Trophoblast cell (in vitro differentiated cells and primary cell): ENCODE results near the gene SEMA5A.
A peak's percentile ranks its signal among the peaks of the same experiment; 100 is the strongest.

Source experiments
- DNase-seq, 2 donors: peaks; one replicate each; pipeline ENCODE4 v3.0.0-alpha.2; 2016
- H2AFZ ChIP-seq: 2 replicates; pipeline ENCODE4 v1.6.1; 2013; ENCODE audit warnings: low read length, moderate library complexity, mild to moderate bottlenecking; ENCODE audit not compliant: insufficient read depth, poor library complexity
- H2AK5ac ChIP-seq: 2 replicates; pipeline ENCODE4 v1.6.1; 2013; ENCODE audit warnings: mild to moderate bottlenecking, low read length
- H2BK120ac ChIP-seq: 2 replicates; pipeline ENCODE4 v1.6.1; 2013; ENCODE audit warnings: low read length, mild to moderate bottlenecking, moderate library complexity; ENCODE audit not compliant: insufficient read depth, poor library complexity
- H2BK12ac ChIP-seq: 2 replicates; pipeline ENCODE4 v1.6.1; 2013; ENCODE audit warnings: mild to moderate bottlenecking, low read length, moderate library complexity
- H2BK5ac ChIP-seq: 2 replicates; pipeline ENCODE4 v1.6.1; 2013; ENCODE audit warnings: low read length, low read depth, moderate library complexity, mild to moderate bottlenecking; ENCODE audit not compliant: poor library complexity
- H3K14ac ChIP-seq: 2 replicates; pipeline ENCODE4 v1.6.1; 2013; ENCODE audit warnings: mild to moderate bottlenecking, low read length
- H3K18ac ChIP-seq: 2 replicates; pipeline ENCODE4 v1.6.1; 2013; ENCODE audit warnings: mild to moderate bottlenecking, low read length
- H3K23ac ChIP-seq: 2 replicates; pipeline ENCODE4 v1.6.1; 2013; ENCODE audit warnings: low read length
- H3K27ac ChIP-seq: 2 replicates; pipeline ENCODE4 v1.5.1; 2013; ENCODE audit warnings: low read depth, mild to moderate bottlenecking, inconsistent platforms, low read length, moderate library complexity
- H3K27me3 ChIP-seq: 2 replicates; pipeline ENCODE4 v1.6.1; 2013; ENCODE audit warnings: inconsistent platforms, mild to moderate bottlenecking, low read length, moderate library complexity; ENCODE audit not compliant: insufficient read depth
- H3K36me3 ChIP-seq, 2 experiments: 1 replicate in 1 of 2; 2 replicates in 1 of 2; pipeline ENCODE4 v1.6.1; 2013; ENCODE audit warnings: low read length in 2 of 2, mild to moderate bottlenecking in 2 of 2, moderate library complexity in 1 of 2; ENCODE audit not compliant: insufficient read depth in 2 of 2, control insufficient read depth in 1 of 2
- H3K4ac ChIP-seq: 2 replicates; pipeline ENCODE4 v1.6.1; 2013; ENCODE audit warnings: low read depth, mild to moderate bottlenecking, low read length, moderate library complexity
- H3K4me1 ChIP-seq, 2 experiments: 1 replicate in 1 of 2; 2 replicates in 1 of 2; pipeline ENCODE4 v1.6.1; 2013; ENCODE audit warnings: low read length in 2 of 2, mild to moderate bottlenecking in 2 of 2, moderate library complexity in 1 of 2; ENCODE audit not compliant: insufficient read depth in 2 of 2, control insufficient read depth in 1 of 2
- H3K4me2 ChIP-seq: 2 replicates; pipeline ENCODE4 v1.6.1; 2013; ENCODE audit warnings: inconsistent platforms, mild to moderate bottlenecking, low read length, moderate library complexity
- H3K4me3 ChIP-seq: 2 replicates; pipeline ENCODE4 v1.5.1; 2013; ENCODE audit warnings: mild to moderate bottlenecking, low read depth, low read length, inconsistent platforms
- H3K79me1 ChIP-seq: one replicate; pipeline ENCODE4 v1.6.1; 2013; ENCODE audit warnings: low read length
- H3K79me2 ChIP-seq: 2 replicates; pipeline ENCODE4 v1.6.1; 2013; ENCODE audit warnings: low read length, mild to moderate bottlenecking; ENCODE audit not compliant: control insufficient read depth, insufficient read depth, poor library complexity
- H3K9ac ChIP-seq: 2 replicates; pipeline ENCODE4 v1.6.1; 2013; ENCODE audit warnings: mild to moderate bottlenecking, low read length
- H3K9me3 ChIP-seq: 2 replicates; pipeline ENCODE4 v1.6.1; 2013; ENCODE audit warnings: low read depth, mild to moderate bottlenecking, control low read depth, inconsistent platforms, low read length; ENCODE audit not compliant: insufficient read depth
- H4K12ac ChIP-seq: 2 replicates; pipeline ENCODE4 v1.6.1; 2013; ENCODE audit warnings: low read depth, mild to moderate bottlenecking, low read length, moderate library complexity
- H4K8ac ChIP-seq: 2 replicates; pipeline ENCODE4 v1.6.1; 2013; ENCODE audit warnings: low read depth, mild to moderate bottlenecking, low read length, moderate library complexity
- H4K91ac ChIP-seq: one replicate; pipeline ENCODE4 v1.6.1; 2013; ENCODE audit warnings: low read depth, mild to moderate bottlenecking, low read length, moderate library complexity
- WGBS: extraction: QIAGEN DNeasy Blood & Tissue Kit; methylation state at CpG from one replicate; pipeline ENCODE4 v1.1.7; 2013; ENCODE audit warnings: missing lambda C conversion rate; ENCODE audit not compliant: insufficient read length, insufficient coverage; ENCODE audit errors: extremely low coverage; 5-methylcytosine and 5-hydroxymethylcytosine counted together

Gene SEMA5A

DNA sequence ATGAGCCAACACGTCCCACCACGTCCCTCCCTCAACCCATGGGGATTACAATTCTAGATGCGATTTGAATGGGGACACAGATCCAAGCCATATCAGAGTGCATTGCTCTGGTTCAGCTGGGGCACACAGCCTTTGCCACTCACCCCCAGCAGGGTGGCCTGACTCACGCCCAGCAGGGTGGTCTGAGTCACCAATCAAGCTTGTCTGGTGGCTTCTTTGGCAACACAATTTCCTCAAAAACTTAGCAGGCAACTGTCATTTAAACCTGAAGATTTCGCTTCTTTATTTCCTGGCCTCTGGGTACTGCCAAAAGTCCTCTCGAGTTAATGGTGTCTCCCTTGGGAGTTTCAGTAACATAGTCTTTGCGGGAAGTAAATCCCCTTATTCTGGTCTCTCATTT is 16.3 kb upstream of the SEMA5A start:
- H3K36me3 ChIP-seq = no peaks in the 10 kb centered on the region
- H3K9ac ChIP-seq = no peak overlapping the region
- no peak overlapping the region for H4K12ac ChIP-seq
- H3K79me1 ChIP-seq = peaks cover 2% of the 10 kb centered on the region
- H3K4me2 ChIP-seq = no peak overlapping the region
- no peaks in the 10 kb centered on the region for H3K27me3 ChIP-seq
- no CpG with 5 or more reads among the region's 7 CpGs for WGBS
- no peaks in the 10 kb centered on the region for H3K79me2 ChIP-seq
- H3K27ac ChIP-seq = no peak overlapping the region
- no peaks in the 10 kb centered on the region for H3K9me3 ChIP-seq
- H2BK120ac ChIP-seq = no peak overlapping the region
- H3K18ac ChIP-seq = no peak overlapping the region
- no peak overlapping the region for H2BK12ac ChIP-seq
- no peak overlapping the region for H2AK5ac ChIP-seq
- H2AFZ ChIP-seq = no peak overlapping the region
- no peak overlapping the region for H4K8ac ChIP-seq
- H3K4me3 ChIP-seq = no peak overlapping the region
- H3K14ac ChIP-seq = no peak overlapping the region
- H4K91ac ChIP-seq = no peak overlapping the region
- peak; percentile 60 to 77 for DNase-seq
- no peak overlapping the region for H2BK5ac ChIP-seq
- peaks cover 2 to 7% of the 10 kb centered on the region in 2 experiments for H3K4me1 ChIP-seq
- H3K4ac ChIP-seq = no peak overlapping the region
- H3K23ac ChIP-seq = no peak overlapping the region

GRCh38 chr5:9559965-9560364 is 14.1 kb upstream of the SEMA5A start:
- Histone ChIP-seq H3K9me3 (no peaks in the 10 kb centered on the region), H2BK12ac (no peak overlapping the region), H3K4me2 (no peak overlapping the region), H3K4me1 (peaks cover 2 to 7% of the 10 kb centered on the region in 2 experiments), H2AK5ac (no peak overlapping the region), H3K4ac (no peak overlapping the region), H3K27ac (no peak overlapping the region), H4K8ac (no peak overlapping the region), H2BK120ac (no peak overlapping the region), H3K23ac (no peak overlapping the region), H3K27me3 (no peaks in the 10 kb centered on the region), H2AFZ (no peak overlapping the region), H3K79me1 (peaks cover 2% of the 10 kb centered on the region), H4K91ac (no peak overlapping the region), H4K12ac (no peak overlapping the region), H3K4me3 (no peak overlapping the region), H3K14ac (no peak overlapping the region), H3K79me2 (no peaks in the 10 kb centered on the region), H3K9ac (no peak overlapping the region), H3K36me3 (no peaks in the 10 kb centered on the region), H3K18ac (no peak overlapping the region), H2BK5ac (no peak overlapping the region)
- no CpG with 5 or more reads among the region's 3 CpGs for WGBS
- DNase-seq = no peak

- Histone ChIP-seq H3K4me2 (no peak overlapping the region), H3K79me1 (peaks cover 2% of the 10 kb centered on the region), H3K23ac (no peak overlapping the region), H3K27ac (no peak overlapping the region), H3K9ac (no peak overlapping the region), H2BK5ac (no peak overlapping the region), H3K4me1 (peaks cover 2 to 7% of the 10 kb centered on the region in 2 experiments), H4K12ac (no peak overlapping the region), H3K18ac (no peak overlapping the region), H3K4ac (no peak overlapping the region), H3K9me3 (no peaks in the 10 kb centered on the region), H2BK120ac (no peak overlapping the region), H3K27me3 (no peaks in the 10 kb centered on the region), H3K14ac (no peak overlapping the region), H3K4me3 (no peak overlapping the region), H3K36me3 (no peaks in the 10 kb centered on the region), H2AK5ac (no peak overlapping the region), H3K79me2 (no peaks in the 10 kb centered on the region), H2BK12ac (no peak overlapping the region), H2AFZ (no peak overlapping the region), H4K8ac (no peak overlapping the region), H4K91ac (no peak overlapping the region)
- no CpG with 5 or more reads among the region's 5 CpGs for WGBS
- no peak for DNase-seq
Observed at GRCh38 chr5:9558319-9558965, 12.6 kb upstream of the SEMA5A start.

DNA sequence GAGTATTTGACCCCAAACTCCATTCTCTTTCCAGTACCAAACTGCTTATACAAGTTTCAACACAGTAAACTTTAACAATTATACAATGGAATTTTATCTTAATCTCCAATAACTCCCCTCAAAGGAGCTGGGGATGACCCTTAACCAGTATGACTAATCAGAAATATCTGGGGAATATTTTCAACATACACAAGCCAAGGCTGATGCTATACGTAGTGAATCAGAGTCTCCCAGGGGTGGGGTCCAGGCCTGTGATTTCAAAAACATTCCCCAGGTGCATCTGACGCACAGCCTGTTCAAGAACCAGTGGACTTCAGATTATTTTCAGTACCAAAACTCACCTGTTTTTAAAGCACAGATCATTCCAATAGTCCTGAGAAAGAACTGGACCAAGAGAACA is 11.8 kb upstream of the SEMA5A start:
- Histone ChIP-seq H3K23ac (no peak overlapping the region), H2AFZ (no peak overlapping the region), H3K79me2 (no peaks in the 10 kb centered on the region), H2BK12ac (no peak overlapping the region), H3K4ac (no peak overlapping the region), H2BK5ac (no peak overlapping the region), H3K79me1 (peaks cover 2% of the 10 kb centered on the region), H3K4me3 (no peak overlapping the region), H3K9ac (no peak overlapping the region), H3K27ac (no peak overlapping the region), H4K91ac (no peak overlapping the region), H3K14ac (no peak overlapping the region), H3K9me3 (no peaks in the 10 kb centered on the region), H3K27me3 (no peaks in the 10 kb centered on the region), H2BK120ac (no peak overlapping the region), H3K4me2 (no peak overlapping the region), H4K8ac (no peak overlapping the region), H2AK5ac (no peak overlapping the region), H4K12ac (no peak overlapping the region), H3K36me3 (no peaks in the 10 kb centered on the region), H3K4me1 (peaks cover 2 to 7% of the 10 kb centered on the region in 2 experiments), H3K18ac (no peak overlapping the region)
- peak; percentile 83 to 87 for DNase-seq
- WGBS = no CpG with 5 or more reads among the region's 2 CpGs
